ENCODE results near the gene GALNT2.

The GALNT2 gene

GRCh38 chr1:230066466-230067404 lies at the start of gene GALNT2:
Gene GALNT2, plus strand, starts transcription at chr1:230067238. Its CDS starts 43 bp downstream, at chr1:230067281.
- Histone ChIP-seq H3K9ac (ENCODE audit: low read depth, low read length) (peak within 1 kb of the TSS; percentile 72; the same call in 1 of the 2 replicates), H3K27ac (ENCODE audit: low read length) (no peak within 1 kb of the TSS), H3K4me1 (ENCODE audit: insufficient read depth, low read length) (peaks cover 15% of the 10 kb centered on the region; the same call in 1 of the 2 replicates), H3K4me3 (ENCODE audit: low read length) (peak within 1 kb of the TSS; percentile 80), H3K36me3 (ENCODE audit: insufficient read depth, low read depth, low read length) (no peaks in the 10 kb centered on the region), H3K9me3 (ENCODE audit: insufficient read depth, low read depth, low read length) (peaks cover 4% of the 10 kb centered on the region; the same call in 1 of the 2 replicates), H3K27me3 (ENCODE audit: insufficient read depth, low read length) (peaks cover 18% of the 10 kb centered on the region)

- Histone ChIP-seq H3K27me3 (ENCODE audit: insufficient read depth, low read length) (no peaks in the 10 kb centered on the region), H3K9ac (ENCODE audit: low read depth, low read length) (no peak overlapping the region), H3K36me3 (ENCODE audit: insufficient read depth, low read depth, low read length) (no peaks in the 10 kb centered on the region), H3K27ac (ENCODE audit: low read length) (no peak overlapping the region), H3K9me3 (ENCODE audit: insufficient read depth, low read depth, low read length) (no peaks in the 10 kb centered on the region), H3K4me3 (ENCODE audit: low read length) (no peak overlapping the region), H3K4me1 (ENCODE audit: insufficient read depth, low read length) (peaks cover 7% of the 10 kb centered on the region)
Measured at GRCh38 chr1:230020451-230020850, 46.6 kb upstream of the GALNT2 start.

GRCh38 chr1:230022666-230023380 lies 44.2 kb upstream of the GALNT2 start:
- H3K4me3 ChIP-seq (ENCODE audit: low read length): no peak overlapping the region
- H3K9ac ChIP-seq (ENCODE audit: low read depth, low read length): no peak overlapping the region
- no peaks in the 10 kb centered on the region for H3K27me3 ChIP-seq (ENCODE audit: insufficient read depth, low read length)
- H3K9me3 ChIP-seq (ENCODE audit: insufficient read depth, low read depth, low read length): no peaks in the 10 kb centered on the region
- H3K27ac ChIP-seq (ENCODE audit: low read length): no peak overlapping the region
- H3K36me3 ChIP-seq (ENCODE audit: insufficient read depth, low read depth, low read length): no peaks in the 10 kb centered on the region
- peaks cover 7% of the 10 kb centered on the region for H3K4me1 ChIP-seq (ENCODE audit: insufficient read depth, low read length)

- H3K27ac ChIP-seq (ENCODE audit: low read length): no peak overlapping the region
- no peaks in the 10 kb centered on the region for H3K27me3 ChIP-seq (ENCODE audit: insufficient read depth, low read length)
- H3K4me3 ChIP-seq (ENCODE audit: low read length): no peak overlapping the region
- H3K36me3 ChIP-seq (ENCODE audit: insufficient read depth, low read depth, low read length): no peaks in the 10 kb centered on the region
- no peak overlapping the region for H3K9ac ChIP-seq (ENCODE audit: low read depth, low read length)
- H3K9me3 ChIP-seq (ENCODE audit: insufficient read depth, low read depth, low read length): no peaks in the 10 kb centered on the region
- peaks cover 5% of the 10 kb centered on the region; the same call in 1 of the 2 replicates for H3K4me1 ChIP-seq (ENCODE audit: insufficient read depth, low read length)
Measured at GRCh38 chr1:230025686-230026085, 41.4 kb upstream of the GALNT2 start.

GRCh38 chr1:230026139-230026538 lies 40.9 kb upstream of the GALNT2 start:
- H3K27me3 ChIP-seq (ENCODE audit: insufficient read depth, low read length): no peaks in the 10 kb centered on the region
- no peak overlapping the region for H3K27ac ChIP-seq (ENCODE audit: low read length)
- no peak overlapping the region for H3K9ac ChIP-seq (ENCODE audit: low read depth, low read length)
- H3K4me3 ChIP-seq (ENCODE audit: low read length): no peak overlapping the region
- H3K9me3 ChIP-seq (ENCODE audit: insufficient read depth, low read depth, low read length): no peaks in the 10 kb centered on the region
- H3K4me1 ChIP-seq (ENCODE audit: insufficient read depth, low read length): peaks cover 5% of the 10 kb centered on the region; the same call in 1 of the 2 replicates
- no peaks in the 10 kb centered on the region for H3K36me3 ChIP-seq (ENCODE audit: insufficient read depth, low read depth, low read length)

- no peak overlapping the region for H3K9ac ChIP-seq (ENCODE audit: low read depth, low read length)
- no peak overlapping the region for H3K27ac ChIP-seq (ENCODE audit: low read length)
- no peaks in the 10 kb centered on the region for H3K27me3 ChIP-seq (ENCODE audit: insufficient read depth, low read length)
- H3K4me1 ChIP-seq (ENCODE audit: insufficient read depth, low read length): peaks cover 5% of the 10 kb centered on the region; the same call in 1 of the 2 replicates
- no peaks in the 10 kb centered on the region for H3K36me3 ChIP-seq (ENCODE audit: insufficient read depth, low read depth, low read length)
- H3K4me3 ChIP-seq (ENCODE audit: low read length): no peak overlapping the region
- no peaks in the 10 kb centered on the region for H3K9me3 ChIP-seq (ENCODE audit: insufficient read depth, low read depth, low read length)
Measured at GRCh38 chr1:230026572-230026971, 40.5 kb upstream of the GALNT2 start.

GRCh38 chr1:230028602-230029223 lies 38.3 kb upstream of the GALNT2 start:
- no peaks in the 10 kb centered on the region for H3K9me3 ChIP-seq (ENCODE audit: insufficient read depth, low read depth, low read length)
- no peak overlapping the region for H3K27ac ChIP-seq (ENCODE audit: low read length)
- peaks cover 5% of the 10 kb centered on the region; the same call in 1 of the 2 replicates for H3K4me1 ChIP-seq (ENCODE audit: insufficient read depth, low read length)
- no peak overlapping the region for H3K4me3 ChIP-seq (ENCODE audit: low read length)
- no peaks in the 10 kb centered on the region for H3K27me3 ChIP-seq (ENCODE audit: insufficient read depth, low read length)
- no peaks in the 10 kb centered on the region for H3K36me3 ChIP-seq (ENCODE audit: insufficient read depth, low read depth, low read length)
- no peak overlapping the region for H3K9ac ChIP-seq (ENCODE audit: low read depth, low read length)

- Histone ChIP-seq H3K4me3 (ENCODE audit: low read length) (no peak overlapping the region), H3K9ac (ENCODE audit: low read depth, low read length) (no peak overlapping the region), H3K27me3 (ENCODE audit: insufficient read depth, low read length) (no peaks in the 10 kb centered on the region), H3K9me3 (ENCODE audit: insufficient read depth, low read depth, low read length) (no peaks in the 10 kb centered on the region), H3K27ac (ENCODE audit: low read length) (no peak overlapping the region), H3K4me1 (ENCODE audit: insufficient read depth, low read length) (peaks cover 5% of the 10 kb centered on the region; the same call in 1 of the 2 replicates), H3K36me3 (ENCODE audit: insufficient read depth, low read depth, low read length) (no peaks in the 10 kb centered on the region)
Measured at GRCh38 chr1:230029244-230029941, 37.6 kb upstream of the GALNT2 start.

GRCh38 chr1:230030122-230030821 lies 36.8 kb upstream of the GALNT2 start:
- H3K27me3 ChIP-seq (ENCODE audit: insufficient read depth, low read length): no peaks in the 10 kb centered on the region

GRCh38 chr1:230031131-230031530 lies 35.9 kb upstream of the GALNT2 start:
- Histone ChIP-seq H3K4me1 (ENCODE audit: insufficient read depth, low read length) (peaks cover 5% of the 10 kb centered on the region; the same call in 1 of the 2 replicates), H3K9ac (ENCODE audit: low read depth, low read length) (no peak overlapping the region), H3K4me3 (ENCODE audit: low read length) (no peak overlapping the region), H3K27me3 (ENCODE audit: insufficient read depth, low read length) (no peaks in the 10 kb centered on the region), H3K9me3 (ENCODE audit: insufficient read depth, low read depth, low read length) (no peaks in the 10 kb centered on the region), H3K27ac (ENCODE audit: low read length) (no peak overlapping the region), H3K36me3 (ENCODE audit: insufficient read depth, low read depth, low read length) (no peaks in the 10 kb centered on the region)

More at GRCh38 chr1:230030122-230030821, 36.8 kb upstream of the GALNT2 start:
- Histone ChIP-seq H3K9ac (ENCODE audit: low read depth, low read length) (no peak overlapping the region), H3K4me3 (ENCODE audit: low read length) (no peak overlapping the region), H3K27ac (ENCODE audit: low read length) (no peak overlapping the region), H3K4me1 (ENCODE audit: insufficient read depth, low read length) (peaks cover 5% of the 10 kb centered on the region; the same call in 1 of the 2 replicates), H3K36me3 (ENCODE audit: insufficient read depth, low read depth, low read length) (no peaks in the 10 kb centered on the region), H3K9me3 (ENCODE audit: insufficient read depth, low read depth, low read length) (no peaks in the 10 kb centered on the region)

Measured in iPS-20b (cell line).